Measurements from ENCODE around the gene PRND.
"Not testable (repeated sequence)": the region's sequence is repeated elsewhere in the genome, so short reads cannot be mapped to it uniquely, and the experiment has no call there.

Gene PRND

DNA sequence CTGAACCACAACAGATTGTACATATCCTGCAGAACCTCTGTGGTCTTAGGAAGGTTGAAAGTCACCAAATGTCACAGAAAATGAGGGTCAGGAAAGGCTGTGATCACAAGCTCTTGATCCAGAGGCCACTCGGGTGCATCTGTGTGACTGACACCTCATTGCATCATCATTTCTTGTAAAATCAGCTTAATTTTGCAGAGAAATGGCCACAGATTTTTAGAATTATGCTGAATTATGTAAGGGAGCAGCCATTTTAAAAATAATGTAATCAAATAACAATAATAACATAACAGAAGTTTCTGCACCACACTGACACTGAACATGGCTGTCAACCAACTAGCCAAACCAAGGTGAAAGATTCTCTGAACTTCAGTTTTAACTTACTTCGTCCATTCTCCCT is 32.5 kb upstream of the PRND start:
- TF ChIP-seq TAF1 (IDR thresholded peaks at IDR 0.05; ENCODE audit: borderline replicate concordance, low read depth, low read length), result no peak
- no peak for TF ChIP-seq POLR2A (IDR thresholded peaks at IDR 0.05; ENCODE audit: low read depth, low read length)
- TF ChIP-seq POLR2AphosphoS5 (IDR thresholded peaks at IDR 0.05; ENCODE audit: low read depth, low read length), result no peak
- no peak for FAIRE-seq
- DNase-seq (ENCODE audit: insufficient read length), result no peak

DNA sequence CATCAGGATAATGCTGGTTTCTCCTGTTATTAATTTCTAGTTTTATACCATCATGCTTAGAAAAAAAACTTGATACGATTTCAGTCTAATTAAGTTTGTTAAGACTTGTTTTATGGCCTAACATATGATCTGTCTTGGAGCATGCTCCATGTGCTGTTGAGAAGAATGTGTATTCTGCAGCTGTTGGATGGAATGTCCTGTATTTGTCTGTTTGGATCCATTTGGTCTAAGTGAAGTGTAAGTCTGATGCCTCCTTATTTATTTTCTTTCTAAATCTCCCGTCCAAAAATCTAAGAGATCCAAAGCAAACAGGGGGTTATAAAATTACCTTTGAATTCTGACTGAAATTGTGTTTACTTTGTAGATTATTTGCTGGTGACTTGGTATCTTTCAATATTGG is 30.0 kb upstream of the PRND start:
- FAIRE-seq (no peak), DNase-seq (ENCODE audit: insufficient read length) (no peak)

DNA sequence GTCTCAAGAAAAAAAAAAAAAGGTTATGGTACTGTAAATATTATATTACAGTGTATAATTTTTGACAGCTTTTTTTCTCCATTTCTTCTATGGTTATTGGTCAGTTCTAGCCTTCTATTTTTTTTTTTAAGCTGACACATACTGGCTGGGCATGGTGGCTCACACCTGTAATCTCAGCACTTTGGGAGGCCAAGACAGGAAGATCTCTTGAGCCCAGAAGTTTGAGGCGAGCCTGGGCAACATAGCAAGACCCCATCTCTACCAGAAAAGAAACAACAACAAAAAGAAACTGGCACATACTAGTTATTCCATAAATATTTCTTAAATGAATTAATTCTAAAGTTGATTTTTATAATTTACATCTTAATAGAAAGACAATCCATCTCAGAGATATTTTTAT is 27.6 kb upstream of the PRND start:
- no peak for FAIRE-seq
- DNase-seq (ENCODE audit: insufficient read length), result no peak

More for the DNA sequence above, 30.0 kb upstream of the PRND start:
- no peak for TF ChIP-seq POLR2AphosphoS5 (IDR thresholded peaks at IDR 0.05; ENCODE audit: low read depth, low read length)
- no peak for TF ChIP-seq POLR2A (IDR thresholded peaks at IDR 0.05; ENCODE audit: low read depth, low read length)
- no peak for TF ChIP-seq TAF1 (IDR thresholded peaks at IDR 0.05; ENCODE audit: borderline replicate concordance, low read depth, low read length)

DNA sequence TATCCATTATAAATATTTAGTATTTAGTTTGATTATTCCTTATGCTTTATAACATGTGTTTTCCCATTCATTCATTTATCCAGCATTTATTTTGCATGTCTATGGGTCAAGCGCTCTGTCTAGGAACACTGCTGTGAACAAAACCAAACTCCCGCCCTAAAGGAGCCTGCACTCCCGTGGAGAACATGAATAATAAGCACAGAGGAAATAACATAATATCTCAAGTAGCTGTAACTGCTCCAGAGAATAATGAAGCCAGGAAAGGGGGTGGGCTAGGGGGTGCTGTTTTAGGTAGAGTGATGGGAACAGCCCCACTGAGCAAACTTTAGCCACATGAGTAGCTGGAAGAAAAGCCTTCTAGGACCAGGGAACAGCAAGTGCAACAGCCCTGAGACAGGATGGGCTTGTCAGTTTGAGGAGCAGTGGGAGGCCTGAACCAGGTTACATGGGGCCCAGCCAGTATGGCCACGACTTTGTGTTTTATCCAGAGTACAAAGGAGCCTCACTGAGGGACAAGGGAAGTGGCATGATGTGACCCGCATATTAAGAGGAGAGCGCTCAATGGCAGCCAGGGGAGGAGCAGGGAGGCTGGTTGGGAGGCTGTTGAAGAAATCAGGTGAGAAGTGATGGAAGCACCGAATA is 24.4 kb upstream of the PRND start:
- FAIRE-seq (no peak), DNase-seq (ENCODE audit: insufficient read length) (no peak)
- TF ChIP-seq TAF1 (IDR thresholded peaks at IDR 0.05; ENCODE audit: borderline replicate concordance, low read depth, low read length) (no peak), POLR2A (IDR thresholded peaks at IDR 0.05; ENCODE audit: low read depth, low read length) (no peak), POLR2AphosphoS5 (IDR thresholded peaks at IDR 0.05; ENCODE audit: low read depth, low read length) (no peak)

More for the DNA sequence above, 27.6 kb upstream of the PRND start:
- no peak for TF ChIP-seq TAF1 (IDR thresholded peaks at IDR 0.05; ENCODE audit: borderline replicate concordance, low read depth, low read length)
- TF ChIP-seq POLR2A (IDR thresholded peaks at IDR 0.05; ENCODE audit: low read depth, low read length), result no peak
- TF ChIP-seq POLR2AphosphoS5 (IDR thresholded peaks at IDR 0.05; ENCODE audit: low read depth, low read length), result no peak

DNA sequence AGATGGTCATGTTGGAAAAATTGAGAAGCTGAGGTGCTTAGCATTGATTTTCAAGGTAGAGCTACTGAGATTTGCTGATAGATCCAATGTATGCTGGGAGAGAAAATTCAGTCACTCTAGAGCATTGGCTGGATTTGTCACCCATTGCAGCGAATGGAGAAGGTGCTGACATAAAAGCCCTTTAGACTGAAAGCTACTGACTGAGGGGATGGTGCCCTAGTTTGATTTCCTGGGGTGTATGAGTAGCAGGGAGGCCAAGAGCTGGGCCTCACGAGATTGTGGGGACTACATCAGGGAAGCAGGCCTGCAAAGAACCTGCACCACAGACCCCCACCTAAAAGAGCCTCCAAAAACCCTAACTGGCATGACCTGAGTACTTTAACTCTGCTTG is 23.9 kb upstream of the PRND start:
- TF ChIP-seq POLR2AphosphoS5 (IDR thresholded peaks at IDR 0.05; ENCODE audit: low read depth, low read length), result no peak
- no peak for TF ChIP-seq POLR2A (IDR thresholded peaks at IDR 0.05; ENCODE audit: low read depth, low read length)
- no peak for TF ChIP-seq TAF1 (IDR thresholded peaks at IDR 0.05; ENCODE audit: borderline replicate concordance, low read depth, low read length)
- FAIRE-seq (no peak), DNase-seq (ENCODE audit: insufficient read length) (no peak)

DNA sequence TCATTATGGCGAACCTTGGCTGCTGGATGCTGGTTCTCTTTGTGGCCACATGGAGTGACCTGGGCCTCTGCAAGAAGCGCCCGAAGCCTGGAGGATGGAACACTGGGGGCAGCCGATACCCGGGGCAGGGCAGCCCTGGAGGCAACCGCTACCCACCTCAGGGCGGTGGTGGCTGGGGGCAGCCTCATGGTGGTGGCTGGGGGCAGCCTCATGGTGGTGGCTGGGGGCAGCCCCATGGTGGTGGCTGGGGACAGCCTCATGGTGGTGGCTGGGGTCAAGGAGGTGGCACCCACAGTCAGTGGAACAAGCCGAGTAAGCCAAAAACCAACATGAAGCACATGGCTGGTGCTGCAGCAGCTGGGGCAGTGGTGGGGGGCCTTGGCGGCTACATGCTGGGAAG is 22.5 kb upstream of the PRND start:
- FAIRE-seq (no peak), DNase-seq (ENCODE audit: insufficient read length) (no peak)
- TF ChIP-seq POLR2AphosphoS5 (IDR thresholded peaks at IDR 0.05; ENCODE audit: low read depth, low read length) (no peak), POLR2A (IDR thresholded peaks at IDR 0.05; ENCODE audit: low read depth, low read length) (no peak), TAF1 (IDR thresholded peaks at IDR 0.05; ENCODE audit: borderline replicate concordance, low read depth, low read length) (no peak)

DNA sequence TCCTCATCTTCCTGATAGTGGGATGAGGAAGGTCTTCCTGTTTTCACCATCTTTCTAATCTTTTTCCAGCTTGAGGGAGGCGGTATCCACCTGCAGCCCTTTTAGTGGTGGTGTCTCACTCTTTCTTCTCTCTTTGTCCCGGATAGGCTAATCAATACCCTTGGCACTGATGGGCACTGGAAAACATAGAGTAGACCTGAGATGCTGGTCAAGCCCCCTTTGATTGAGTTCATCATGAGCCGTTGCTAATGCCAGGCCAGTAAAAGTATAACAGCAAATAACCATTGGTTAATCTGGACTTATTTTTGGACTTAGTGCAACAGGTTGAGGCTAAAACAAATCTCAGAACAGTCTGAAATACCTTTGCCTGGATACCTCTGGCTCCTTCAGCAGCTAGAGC is 21.8 kb upstream of the PRND start:
- no peak for DNase-seq (ENCODE audit: insufficient read length)
- FAIRE-seq, result no peak
- TF ChIP-seq TAF1 (IDR thresholded peaks at IDR 0.05; ENCODE audit: borderline replicate concordance, low read depth, low read length), result no peak
- TF ChIP-seq POLR2A (IDR thresholded peaks at IDR 0.05; ENCODE audit: low read depth, low read length), result no peak
- TF ChIP-seq POLR2AphosphoS5 (IDR thresholded peaks at IDR 0.05; ENCODE audit: low read depth, low read length), result no peak

DNA sequence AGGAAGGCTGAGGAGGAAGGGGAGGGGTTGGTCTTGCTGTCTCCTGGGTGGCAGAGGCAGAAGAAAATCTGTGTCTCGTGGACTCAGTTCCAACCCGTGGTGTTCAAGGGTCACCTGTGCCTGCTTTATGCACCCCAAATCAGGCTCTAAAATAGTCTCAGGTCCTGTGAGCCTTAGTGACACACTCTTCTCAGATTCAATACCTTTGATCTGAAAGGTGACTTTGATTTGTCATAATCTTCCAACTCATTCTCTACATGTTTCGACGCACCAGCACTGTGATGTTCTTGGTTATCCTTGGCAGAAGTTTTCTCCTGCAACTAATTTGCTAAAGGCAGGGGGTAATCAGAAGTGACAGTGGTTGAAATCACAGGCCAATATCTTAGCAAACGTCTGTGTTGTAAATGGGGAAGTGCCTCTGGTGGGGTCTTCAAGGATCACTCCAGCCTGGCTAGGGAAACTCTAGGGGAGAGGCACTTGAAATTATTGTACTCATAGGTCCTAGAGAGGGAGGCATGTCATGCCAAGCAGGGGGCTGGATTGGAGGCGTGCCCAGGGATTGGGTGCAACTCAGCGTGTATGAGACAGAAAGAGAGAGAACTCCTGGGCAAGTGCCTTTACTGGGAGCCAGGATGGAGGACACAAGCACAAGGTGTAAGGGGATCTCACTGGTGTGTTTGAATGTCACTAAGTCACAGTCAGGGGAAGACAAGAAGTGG is 19.0 kb upstream of the PRND start:
- no peak for FAIRE-seq
- DNase-seq (ENCODE audit: insufficient read length), result no peak
- TF ChIP-seq POLR2AphosphoS5 (IDR thresholded peaks at IDR 0.05; ENCODE audit: low read depth, low read length) (no peak), TAF1 (IDR thresholded peaks at IDR 0.05; ENCODE audit: borderline replicate concordance, low read depth, low read length) (no peak), POLR2A (IDR thresholded peaks at IDR 0.05; ENCODE audit: low read depth, low read length) (no peak)

DNA sequence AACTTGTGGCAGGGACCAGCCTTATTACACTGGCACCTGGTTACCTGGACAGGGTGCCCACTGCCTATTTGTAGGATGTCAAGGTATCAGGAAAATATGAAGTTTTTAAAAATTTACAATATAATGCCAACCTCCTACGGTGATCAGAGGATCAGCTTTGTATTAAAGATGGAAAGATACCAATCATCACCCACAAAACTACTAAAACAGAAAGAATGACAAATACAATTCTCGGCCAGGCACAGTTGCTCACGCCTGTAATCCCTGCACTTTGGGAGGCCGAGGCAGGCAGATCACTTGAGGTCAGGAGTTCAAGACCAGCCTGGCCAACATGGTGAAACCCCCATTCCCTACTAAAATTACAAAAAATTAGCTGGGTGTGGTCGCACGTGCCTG is 18.4 kb upstream of the PRND start:
- no peak for DNase-seq (ENCODE audit: insufficient read length)
- TF ChIP-seq POLR2A (IDR thresholded peaks at IDR 0.05; ENCODE audit: low read depth, low read length) (no peak), POLR2AphosphoS5 (IDR thresholded peaks at IDR 0.05; ENCODE audit: low read depth, low read length) (no peak), TAF1 (IDR thresholded peaks at IDR 0.05; ENCODE audit: borderline replicate concordance, low read depth, low read length) (no peak)
- no peak for FAIRE-seq

DNA sequence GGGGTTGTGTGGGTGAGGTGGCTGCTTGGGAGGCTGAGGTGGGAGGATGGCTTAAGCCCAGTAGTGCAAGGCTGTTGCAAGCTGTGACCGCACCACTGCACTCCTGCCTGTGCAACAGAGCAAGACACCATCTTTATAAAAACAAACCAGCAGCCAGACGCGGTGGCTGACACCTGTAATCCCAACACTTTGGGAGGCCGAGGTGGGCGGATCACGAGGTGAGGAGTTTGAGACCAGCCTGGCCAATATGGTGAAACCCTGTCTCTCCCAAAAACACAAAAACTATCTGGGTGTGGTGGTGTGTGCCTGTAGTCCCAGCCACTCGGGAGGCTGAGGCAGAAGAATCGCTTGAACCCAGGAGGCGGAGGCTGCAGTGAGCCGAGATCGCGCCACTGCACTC is 14.8 kb upstream of the PRND start:
- DNase-seq (ENCODE audit: insufficient read length); FAIRE-seq: not testable (repeated sequence)

DNA sequence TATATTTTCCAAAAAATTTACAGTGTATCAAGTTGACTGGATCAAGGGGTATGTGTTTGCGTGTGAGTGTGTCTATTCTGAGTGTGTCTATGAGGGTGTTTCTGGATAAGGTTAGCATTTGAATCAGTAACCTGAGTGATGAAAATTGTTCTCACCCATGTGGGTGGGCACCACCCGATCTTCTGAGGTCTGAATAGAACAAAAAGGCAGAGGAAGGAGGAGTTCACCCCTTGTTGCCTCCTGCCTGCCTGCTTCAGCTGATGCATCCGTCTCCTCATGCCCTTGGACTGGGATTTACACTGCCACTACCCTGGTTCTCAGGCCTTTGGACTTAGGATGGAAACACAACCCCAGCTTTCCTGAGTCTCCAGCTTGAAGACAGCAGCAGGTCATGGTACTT is 13.7 kb upstream of the PRND start:
- no peak for TF ChIP-seq POLR2A (IDR thresholded peaks at IDR 0.05; ENCODE audit: low read depth, low read length)
- TF ChIP-seq TAF1 (IDR thresholded peaks at IDR 0.05; ENCODE audit: borderline replicate concordance, low read depth, low read length), result no peak
- TF ChIP-seq POLR2AphosphoS5 (IDR thresholded peaks at IDR 0.05; ENCODE audit: low read depth, low read length), result no peak
- FAIRE-seq, result no peak
- no peak for DNase-seq (ENCODE audit: insufficient read length)

DNA sequence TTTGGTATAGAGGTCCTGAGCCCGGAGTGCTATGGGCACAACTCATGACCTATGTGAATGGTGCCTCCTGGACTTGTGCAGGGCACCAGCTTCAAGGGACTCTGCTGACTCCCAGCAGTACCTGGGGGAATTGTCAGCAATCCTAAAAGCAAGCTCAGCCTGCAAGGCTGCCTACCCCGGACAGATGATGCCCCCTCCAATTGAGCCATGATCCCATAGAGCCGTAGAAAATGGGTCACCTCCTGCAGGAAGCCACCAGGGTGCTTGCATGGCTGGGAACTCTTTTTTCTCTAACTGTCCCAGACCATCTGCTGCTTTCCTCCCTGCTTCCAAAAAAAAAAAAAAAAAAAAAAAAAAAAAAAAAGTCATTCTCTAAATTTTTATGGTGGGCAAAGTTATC is 12.9 kb upstream of the PRND start:
- no peak for FAIRE-seq
- TF ChIP-seq POLR2A (IDR thresholded peaks at IDR 0.05; ENCODE audit: low read depth, low read length), result no peak
- TF ChIP-seq POLR2AphosphoS5 (IDR thresholded peaks at IDR 0.05; ENCODE audit: low read depth, low read length), result no peak
- TF ChIP-seq TAF1 (IDR thresholded peaks at IDR 0.05; ENCODE audit: borderline replicate concordance, low read depth, low read length), result no peak
- DNase-seq (ENCODE audit: insufficient read length), result no peak
